HG03442 (cell line): Measurements from ENCODE around the gene LRRC74A.

ENCODE experiments used
- ATAC-seq: cut with Tn5 transposase; IDR thresholded peaks from one replicate; pipeline ENCODE4 v1.9.1; 2021; ENCODE audit warnings: mild to moderate bottlenecking, moderate library complexity; ENCODE audit not compliant: unreplicated experiment

Gene LRRC74A

GRCh38 chr14:76826122-76826521 is at the start of gene LRRC74A:
TSS of gene LRRC74A (plus strand) at chr14:76826408. CDS start at chr14:76826698, 290 bp downstream.
- no peak for ATAC-seq

- no peak for ATAC-seq
These were observed 49.6 kb upstream of the LRRC74A start for GRCh38 chr14:76776428-76777251.

GRCh38 chr14:76777721-76778120 is 48.5 kb upstream of the LRRC74A start:
- no peak for ATAC-seq

GRCh38 chr14:76778546-76779215 is 47.5 kb upstream of the LRRC74A start:
- ATAC-seq, result no peak

- no peak for ATAC-seq
These were observed 46.8 kb upstream of the LRRC74A start for GRCh38 chr14:76779221-76780057.

- ATAC-seq, result no peak
These were observed 46.2 kb upstream of the LRRC74A start for GRCh38 chr14:76780058-76780345.

GRCh38 chr14:76780360-76780759 is 45.8 kb upstream of the LRRC74A start:
- no peak for ATAC-seq

- no peak for ATAC-seq
These were observed 45.1 kb upstream of the LRRC74A start for GRCh38 chr14:76780875-76781647.

GRCh38 chr14:76781648-76782051 is 44.6 kb upstream of the LRRC74A start:
- no peak for ATAC-seq

GRCh38 chr14:76782115-76782884 is 43.9 kb upstream of the LRRC74A start:
- no peak for ATAC-seq

GRCh38 chr14:76782885-76783566 is 43.2 kb upstream of the LRRC74A start:
- ATAC-seq, result no peak

GRCh38 chr14:76784266-76784874 is 41.8 kb upstream of the LRRC74A start:
- no peak for ATAC-seq

GRCh38 chr14:76784881-76785280 is 41.3 kb upstream of the LRRC74A start:
- no peak for ATAC-seq

- ATAC-seq, result no peak
These were observed 39.6 kb upstream of the LRRC74A start for GRCh38 chr14:76786601-76787000.

- ATAC-seq, result no peak
These were observed 33.8 kb upstream of the LRRC74A start for GRCh38 chr14:76792422-76792821.

- ATAC-seq, result no peak
These were observed 32.9 kb upstream of the LRRC74A start for GRCh38 chr14:76793324-76793723.

GRCh38 chr14:76793956-76794355 is 32.3 kb upstream of the LRRC74A start:
- ATAC-seq, result no peak

GRCh38 chr14:76806446-76806845 is 19.8 kb upstream of the LRRC74A start:
- no peak for ATAC-seq

GRCh38 chr14:76808011-76808410 is 18.2 kb upstream of the LRRC74A start:
- no peak for ATAC-seq
